Inferior parietal cortex (tissue), 1 donor: Measurements from ENCODE around the gene TFF2.

Experiments used
- DNase-seq: peaks from one replicate; pipeline ENCODE4 v3.0.0-alpha.2; 2016; ENCODE audit errors: extremely low spot score

TFF2 gene

GRCh38 chr21:42366292-42367010 is 15.7 kb upstream of the TFF2 start, which contains the start of gene TFF1:
TSS of gene TFF1 (minus strand) at chr21:42366535. CDS start at chr21:42366495, 40 bp downstream.
- no peak for DNase-seq

GRCh38 chr21:42365770-42366169 is 15.0 kb upstream of the TFF2 start:
- no peak for DNase-seq

GRCh38 chr21:42364304-42364865 is 13.6 kb upstream of the TFF2 start:
- DNase-seq, result no peak

GRCh38 chr21:42363312-42363711 is 12.5 kb upstream of the TFF2 start:
- DNase-seq, result no peak

- DNase-seq, result no peak
Measured at GRCh38 chr21:42362700-42363099, 11.9 kb upstream of the TFF2 start.

GRCh38 chr21:42362198-42362597 is 11.4 kb upstream of the TFF2 start:
- no peak for DNase-seq

- no peak for DNase-seq
Measured at GRCh38 chr21:42361286-42361685, 10.5 kb upstream of the TFF2 start.

GRCh38 chr21:42360317-42360716 is 9.5 kb upstream of the TFF2 start:
- DNase-seq, result no peak

GRCh38 chr21:42358937-42359336 is 8.1 kb upstream of the TFF2 start:
- no peak for DNase-seq

- no peak for DNase-seq
Measured at GRCh38 chr21:42358261-42358660, 7.5 kb upstream of the TFF2 start.

- DNase-seq, result no peak
Measured at GRCh38 chr21:42357307-42357706, 6.5 kb upstream of the TFF2 start.

- no peak for DNase-seq
Measured at GRCh38 chr21:42356650-42357049, 5.9 kb upstream of the TFF2 start.

- no peak for DNase-seq
Measured at GRCh38 chr21:42356046-42356445, 5.3 kb upstream of the TFF2 start.

GRCh38 chr21:42353623-42354022 is 2.8 kb upstream of the TFF2 start:
- no peak for DNase-seq

GRCh38 chr21:42352441-42353095 is 1.8 kb upstream of the TFF2 start:
- DNase-seq, result no peak

- DNase-seq, result no peak
Measured at GRCh38 chr21:42351626-42352440, 1.0 kb upstream of the TFF2 start.

- no peak for DNase-seq
Measured at GRCh38 chr21:42350318-42350910, 380 bp downstream of the TFF2 start.

- DNase-seq, result no peak
Measured at GRCh38 chr21:42349420-42350317, 1.1 kb downstream of the TFF2 start.

- DNase-seq, result no peak
Measured at GRCh38 chr21:42348762-42349161, 2.0 kb downstream of the TFF2 start.

GRCh38 chr21:42347601-42348327 is 3.0 kb downstream of the TFF2 start:
- DNase-seq, result no peak
